Measurements from ENCODE around the gene PCBD2.

Gene PCBD2

GRCh38 chr5:135011355-135012032 is 106.6 kb downstream of the PCBD2 start:
- H3K36me3 ChIP-seq (ENCODE audit: control insufficient read depth, insufficient read depth, low read length): no peaks in the 10 kb centered on the region
- no peaks in the 10 kb centered on the region for H3K4me1 ChIP-seq (ENCODE audit: control insufficient read depth, insufficient read depth, low read length)
- no peaks in the 10 kb centered on the region for H3K27me3 ChIP-seq (ENCODE audit: control insufficient read depth, insufficient read depth, low read length)
- no peak overlapping the region for H3K9ac ChIP-seq (ENCODE audit: low read depth, low read length)
- H3K9me3 ChIP-seq (ENCODE audit: control insufficient read depth, insufficient read depth, low read length): no peaks in the 10 kb centered on the region
- no peak overlapping the region for H3K4me3 ChIP-seq (ENCODE audit: low read depth, low read length)

- H3K36me3 ChIP-seq (ENCODE audit: control insufficient read depth, insufficient read depth, low read length): no peaks in the 10 kb centered on the region
- H3K4me1 ChIP-seq (ENCODE audit: control insufficient read depth, insufficient read depth, low read length): no peaks in the 10 kb centered on the region
- H3K9me3 ChIP-seq (ENCODE audit: control insufficient read depth, insufficient read depth, low read length): no peaks in the 10 kb centered on the region
- no peak overlapping the region for H3K4me3 ChIP-seq (ENCODE audit: low read depth, low read length)
- H3K27me3 ChIP-seq (ENCODE audit: control insufficient read depth, insufficient read depth, low read length): no peaks in the 10 kb centered on the region
- H3K9ac ChIP-seq (ENCODE audit: low read depth, low read length): no peak overlapping the region
Measured at GRCh38 chr5:135012033-135012588, 107.2 kb downstream of the PCBD2 start.
